Measurements from ENCODE around the gene ITPR2.
"Not testable (repeated sequence)": the region's sequence is repeated elsewhere in the genome, so short reads cannot be mapped to it uniquely, and the experiment has no call there.

ITPR2 gene

GRCh38 chr12:26524862-26525465 lies 308.0 kb downstream of the ITPR2 start:
- H3K27ac Mint-ChIP-seq, result no peak overlapping the region
- no peak overlapping the region for H3K4me3 Mint-ChIP-seq
- no peaks in the 10 kb centered on the region for H3K27me3 Mint-ChIP-seq (ENCODE audit: low read depth)
- peaks cover 12% of the 10 kb centered on the region for H3K36me3 Mint-ChIP-seq (ENCODE audit: low read depth)
- peaks cover 5% of the 10 kb centered on the region for H3K4me1 Mint-ChIP-seq
- H3K9me3 Mint-ChIP-seq, result peaks cover 17% of the 10 kb centered on the region
- peak in 1 of 3 experiments; percentile 12 for TF ChIP-seq CTCF (IDR thresholded peaks at IDR 0.05; ENCODE audit: unreplicated experiment in 3 of 3)

- no peak for TF ChIP-seq CTCF (IDR thresholded peaks at IDR 0.05; ENCODE audit: unreplicated experiment in 3 of 3)
- no peak overlapping the region for H3K4me3 Mint-ChIP-seq
- no peaks in the 10 kb centered on the region for H3K27me3 Mint-ChIP-seq (ENCODE audit: low read depth)
- H3K9me3 Mint-ChIP-seq, result peaks cover 17% of the 10 kb centered on the region
- peaks cover 12% of the 10 kb centered on the region for H3K36me3 Mint-ChIP-seq (ENCODE audit: low read depth)
- peaks cover under 1% of the 10 kb centered on the region for H3K4me1 Mint-ChIP-seq
- H3K27ac Mint-ChIP-seq, result peak overlapping the region; percentile 6 to 41 (median 17)
These were observed 309.3 kb downstream of the ITPR2 start for GRCh38 chr12:26523708-26524150.

GRCh38 chr12:26520869-26521268 lies 312.1 kb downstream of the ITPR2 start:
- Mint-ChIP-seq H3K4me1 (no peaks in the 10 kb centered on the region), H3K27ac (no peak overlapping the region), H3K27me3 (ENCODE audit: low read depth) (no peaks in the 10 kb centered on the region), H3K9me3 (peaks cover 20% of the 10 kb centered on the region), H3K36me3 (ENCODE audit: low read depth) (peaks cover 11% of the 10 kb centered on the region), H3K4me3 (no peak overlapping the region)
- TF ChIP-seq CTCF (IDR thresholded peaks at IDR 0.05; ENCODE audit: unreplicated experiment in 3 of 3), result no peak

GRCh38 chr12:26520109-26520508 lies 312.9 kb downstream of the ITPR2 start:
- no peak for TF ChIP-seq CTCF (IDR thresholded peaks at IDR 0.05; ENCODE audit: unreplicated experiment in 3 of 3)
- H3K4me1 Mint-ChIP-seq, result no peaks in the 10 kb centered on the region
- H3K9me3 Mint-ChIP-seq, result peaks cover 13% of the 10 kb centered on the region

GRCh38 chr12:26519462-26519861 lies 313.5 kb downstream of the ITPR2 start:
- Mint-ChIP-seq H3K9me3 (peaks cover 13% of the 10 kb centered on the region), H3K27ac (no peak overlapping the region), H3K36me3 (ENCODE audit: low read depth) (peaks cover 8% of the 10 kb centered on the region), H3K4me3 (no peak overlapping the region), H3K27me3 (ENCODE audit: low read depth) (no peaks in the 10 kb centered on the region), H3K4me1 (no peaks in the 10 kb centered on the region)
- TF ChIP-seq CTCF (IDR thresholded peaks at IDR 0.05; ENCODE audit: unreplicated experiment in 3 of 3), result no peak

More at GRCh38 chr12:26520109-26520508, 312.9 kb downstream of the ITPR2 start:
- Mint-ChIP-seq H3K36me3 (ENCODE audit: low read depth) (peaks cover 8% of the 10 kb centered on the region), H3K27ac (no peak overlapping the region), H3K4me3 (no peak overlapping the region), H3K27me3 (ENCODE audit: low read depth) (no peaks in the 10 kb centered on the region)

GRCh38 chr12:26517320-26517719 lies 315.7 kb downstream of the ITPR2 start:
- H3K4me3 Mint-ChIP-seq; H3K9me3 Mint-ChIP-seq; H3K27me3 Mint-ChIP-seq (ENCODE audit: low read depth); H3K36me3 Mint-ChIP-seq (ENCODE audit: low read depth); H3K27ac Mint-ChIP-seq; H3K4me1 Mint-ChIP-seq: not testable (repeated sequence)

Data from nephron (organoid).